Kasumi-1 (cell line): ENCODE data around the gene HK3.

Experiments used
- DNase-seq, 2 experiments: peaks; one replicate each; lab custom pipeline; 2025; lab: John Stamatoyannopoulos, UW

HK3 gene

GRCh38 chr5:176868731-176869130 lies 30.4 kb downstream of the HK3 start:
- no peak for DNase-seq

DNA sequence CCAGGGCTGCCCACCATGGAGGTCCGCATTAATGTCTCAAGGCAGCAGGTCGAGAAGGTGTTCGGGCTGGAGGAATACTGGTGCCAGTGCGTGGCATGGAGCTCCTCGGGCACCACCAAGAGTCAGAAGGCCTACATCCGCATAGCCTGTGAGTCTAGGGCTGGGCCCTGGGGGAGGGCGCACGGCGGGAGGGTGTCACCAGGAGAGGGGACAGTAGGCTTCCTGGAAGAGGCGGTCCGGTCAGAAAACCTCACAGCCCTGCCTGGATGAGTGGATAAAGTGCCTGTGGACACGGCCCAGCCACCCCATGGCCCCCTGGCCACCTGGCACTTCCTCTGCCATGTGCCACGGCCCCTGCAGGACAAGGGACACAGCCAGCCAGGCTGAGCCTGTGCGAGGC lies 31.0 kb downstream of the HK3 start:
- DNase-seq, result no peak

GRCh38 chr5:176866707-176867310 lies 32.3 kb downstream of the HK3 start:
- DNase-seq, result no peak

DNA sequence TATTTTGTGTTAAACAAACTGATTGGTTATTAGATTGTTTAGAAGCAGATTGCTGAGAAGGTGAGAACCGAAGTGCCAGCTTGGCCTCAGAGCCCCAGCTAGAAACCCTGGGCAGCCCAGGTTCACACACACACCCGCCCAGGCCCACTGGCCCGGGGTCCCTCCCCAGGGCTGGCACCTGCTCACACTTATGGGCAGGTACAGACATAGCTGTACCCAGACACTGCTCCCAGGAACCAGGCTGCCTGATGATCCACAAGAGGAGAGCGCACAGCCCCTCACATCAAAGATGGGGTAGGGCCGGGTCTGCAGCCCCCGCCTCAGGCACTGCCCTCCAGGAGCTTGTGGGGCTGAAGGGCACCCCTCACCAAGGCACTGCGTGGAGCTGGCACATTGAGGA lies 33.2 kb downstream of the HK3 start:
- no peak for DNase-seq

- no peak for DNase-seq
Observed at GRCh38 chr5:176864755-176865154, 34.4 kb downstream of the HK3 start.

GRCh38 chr5:176863765-176864098 lies 35.4 kb downstream of the HK3 start:
- DNase-seq, result no peak

- DNase-seq, result no peak
Observed at GRCh38 chr5:176863041-176863764, 35.9 kb downstream of the HK3 start.

- no peak for DNase-seq
Observed at GRCh38 chr5:176862330-176862995, 36.7 kb downstream of the HK3 start.

DNA sequence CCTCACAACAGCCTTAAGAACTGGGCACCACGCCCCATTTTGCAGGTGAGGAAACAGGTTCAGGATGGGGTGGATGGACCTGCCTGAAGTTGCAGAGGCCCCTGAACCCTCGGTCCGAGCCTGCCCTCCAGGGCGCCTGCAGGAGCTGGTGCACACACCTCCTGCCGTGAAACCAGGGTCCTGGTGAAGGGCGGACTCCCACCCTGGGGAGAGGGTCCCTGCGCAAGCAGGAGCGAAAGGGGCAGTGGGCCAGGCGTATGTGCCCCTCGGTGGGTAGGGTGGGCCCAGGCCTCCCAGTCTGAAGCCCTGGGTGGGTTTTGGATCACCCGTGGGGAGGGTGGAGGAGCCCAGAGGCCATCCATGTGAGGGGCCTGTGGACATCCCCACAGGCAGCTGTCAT lies 37.9 kb downstream of the HK3 start:
- no peak for DNase-seq

DNA sequence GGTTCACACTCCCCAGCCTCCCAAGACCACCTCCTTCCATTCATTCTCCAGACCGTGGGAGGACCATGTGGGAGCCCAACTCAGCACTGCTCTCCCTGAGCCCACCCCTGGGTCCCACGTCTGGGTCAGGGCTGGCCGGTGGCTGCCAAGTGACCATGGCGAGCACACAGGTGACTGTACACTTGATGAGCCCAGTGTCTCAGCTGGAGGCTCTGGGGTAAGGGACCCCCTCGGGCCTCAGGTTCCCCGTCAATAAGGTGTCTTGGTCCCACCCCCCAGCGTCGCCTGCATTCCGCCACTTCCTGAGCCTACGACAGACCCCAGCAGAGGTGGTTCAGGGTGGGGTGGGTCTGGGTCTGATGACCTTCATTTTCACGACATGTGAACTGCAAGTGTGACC lies 38.8 kb downstream of the HK3 start:
- DNase-seq, result no peak

DNA sequence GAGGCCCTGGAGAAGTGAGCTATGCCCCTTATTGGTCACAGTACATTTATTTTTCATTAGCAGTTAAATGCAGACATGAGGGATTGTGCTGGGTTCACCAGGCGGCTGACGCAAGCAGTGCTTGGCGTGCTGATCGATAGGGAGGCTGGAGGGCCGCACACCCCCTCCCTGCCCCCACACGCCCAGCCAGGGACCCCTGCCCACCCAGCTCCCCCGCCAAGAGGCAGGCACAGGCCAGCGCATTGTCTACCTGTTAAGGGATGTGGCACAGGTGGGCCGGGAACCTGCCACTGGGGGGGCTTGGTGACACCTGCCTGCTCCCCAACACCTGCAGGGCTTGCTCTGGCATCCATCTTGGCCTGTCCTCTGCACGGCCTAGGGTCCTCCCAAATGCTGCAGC lies 39.2 kb downstream of the HK3 start:
- no peak for DNase-seq

- DNase-seq, result no peak
Observed at GRCh38 chr5:176857894-176858273, 41.3 kb downstream of the HK3 start.

DNA sequence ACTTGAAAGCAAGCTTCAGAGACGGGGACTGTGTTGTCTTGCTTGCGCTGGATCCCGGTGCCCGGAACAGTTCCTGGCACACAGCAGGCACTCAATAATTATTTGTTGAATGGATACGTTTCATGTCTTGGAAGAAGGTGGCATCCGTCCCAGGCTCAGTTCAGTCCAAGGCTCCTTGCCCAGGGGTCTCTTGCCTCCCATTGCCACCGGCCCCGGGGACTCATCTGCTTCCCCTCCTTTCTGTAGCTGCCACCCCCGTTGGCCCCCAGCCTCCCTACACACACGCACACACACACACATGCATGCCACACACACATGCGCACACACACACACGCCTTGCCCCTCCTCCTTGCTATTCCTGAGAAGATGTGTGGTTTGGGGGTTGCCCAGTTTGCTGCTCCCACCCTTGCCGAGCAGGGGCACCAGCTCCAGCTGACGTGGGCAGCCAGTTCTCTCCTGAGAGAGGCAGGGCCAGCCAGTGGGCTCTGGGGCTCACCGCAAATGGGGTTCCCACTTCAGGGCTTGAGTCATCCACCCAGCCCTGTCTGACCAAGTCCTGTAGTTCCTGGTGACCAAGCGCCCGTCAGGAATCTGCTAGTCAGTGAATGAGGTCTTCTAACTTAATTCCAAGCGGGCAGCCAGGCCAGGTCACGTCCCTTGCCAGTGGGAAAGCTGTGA lies 41.8 kb downstream of the HK3 start:
- no peak for DNase-seq

DNA sequence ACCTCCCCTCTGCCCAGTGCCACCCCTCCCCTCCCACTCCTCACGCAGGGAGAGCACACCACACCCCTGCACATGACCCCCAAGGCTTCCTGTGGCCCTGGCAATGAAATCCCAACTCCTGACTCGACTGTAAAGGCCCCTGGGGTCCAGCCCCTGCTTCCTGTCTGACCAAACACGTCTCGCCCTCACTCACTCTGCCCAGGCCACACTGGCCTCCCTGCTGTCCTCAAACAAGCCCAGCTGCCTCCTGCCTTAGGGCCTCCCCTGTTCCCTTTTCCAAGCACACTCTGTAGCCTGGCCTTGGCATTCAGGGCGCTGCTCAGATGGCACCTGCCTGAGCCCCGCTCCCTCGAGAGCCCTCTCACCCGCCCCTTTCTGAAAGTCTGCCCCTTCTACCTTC lies 42.4 kb downstream of the HK3 start:
- DNase-seq, result no peak

DNA sequence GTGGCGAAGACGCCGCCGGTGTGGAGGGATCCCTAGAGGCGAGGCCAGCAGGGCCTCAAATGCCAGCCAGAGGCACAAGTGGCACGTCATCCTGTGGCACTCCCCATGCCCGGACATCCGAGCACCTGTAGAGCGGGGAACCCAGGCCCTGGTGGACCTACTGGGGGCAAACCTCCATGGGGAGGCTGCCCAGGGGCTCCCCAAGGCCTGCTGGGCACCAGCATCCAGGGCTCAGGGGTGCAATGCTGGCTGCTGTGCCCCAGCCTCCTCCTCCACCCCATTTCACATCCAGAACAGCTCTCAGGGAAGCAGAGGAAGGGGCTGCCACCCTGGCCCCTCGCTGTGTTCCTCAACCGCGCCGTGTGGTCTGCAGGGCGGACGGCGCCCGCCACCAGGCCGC lies 43.5 kb downstream of the HK3 start:
- no peak for DNase-seq

GRCh38 chr5:176854164-176854563 lies 45.0 kb downstream of the HK3 start:
- DNase-seq, result no peak

GRCh38 chr5:176853151-176853778 lies 45.9 kb downstream of the HK3 start:
- no peak for DNase-seq

DNA sequence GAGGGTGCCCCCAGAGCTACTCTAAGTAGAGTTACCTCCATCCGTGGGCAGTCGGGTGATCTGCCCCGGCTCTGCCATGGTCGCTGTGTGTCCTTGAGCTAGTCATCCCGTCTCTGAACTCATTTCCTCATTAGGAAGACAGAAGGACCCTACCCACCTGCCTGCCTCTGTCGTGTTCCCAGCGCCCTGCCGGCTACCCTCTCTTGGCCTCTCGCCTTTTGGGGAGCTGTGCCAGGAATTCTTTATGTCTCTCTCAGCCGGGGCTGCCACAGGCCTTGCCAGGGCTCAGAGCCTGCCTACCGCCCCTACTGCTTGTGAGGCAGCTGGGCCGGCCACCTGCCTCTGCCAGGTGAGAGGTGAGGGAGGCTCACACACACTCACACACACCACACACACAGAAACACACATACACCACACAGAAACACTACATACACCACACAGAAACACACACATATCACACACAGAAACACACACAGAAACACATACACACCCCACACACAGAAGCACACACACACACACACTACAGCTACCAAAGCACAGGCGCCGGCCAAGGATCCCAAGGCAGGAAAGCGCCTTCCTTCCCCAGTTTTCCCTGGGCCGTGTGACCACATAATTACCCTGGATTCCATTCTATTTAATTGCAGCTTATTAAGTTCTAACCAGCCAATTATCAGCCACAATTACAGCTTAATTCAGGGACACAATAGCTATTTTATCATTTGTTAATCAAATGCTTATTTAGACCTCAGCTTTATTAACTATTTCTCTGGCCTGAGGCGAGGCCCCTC lies 47.1 kb downstream of the HK3 start:
- no peak for DNase-seq

DNA sequence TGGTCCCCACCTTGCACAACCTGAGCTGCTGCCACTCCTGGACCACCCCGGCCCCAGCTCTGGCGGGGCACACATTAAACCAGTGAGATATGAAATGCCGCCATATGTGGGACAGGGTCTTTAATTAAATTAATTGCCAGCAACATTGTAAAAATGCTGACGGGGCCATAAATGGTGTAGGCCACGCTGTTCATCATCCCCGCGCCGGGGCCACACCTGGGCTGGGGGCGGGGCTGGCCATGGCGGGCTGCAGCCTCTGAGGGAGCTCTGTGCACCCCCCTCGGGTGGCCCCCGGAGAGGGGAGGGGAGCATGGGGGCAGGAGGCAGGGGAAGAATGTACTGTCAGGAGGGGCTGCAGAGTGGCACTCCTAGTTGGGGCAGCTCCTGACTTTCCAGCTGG lies 47.8 kb downstream of the HK3 start:
- no peak for DNase-seq

GRCh38 chr5:176850371-176851245 lies 48.5 kb downstream of the HK3 start:
- no peak for DNase-seq
